Liver (tissue), 3 donors: ENCODE results near the gene E2F8.
"Not testable (repeated sequence)": the region's sequence is repeated elsewhere in the genome, so short reads cannot be mapped to it uniquely, and the experiment has no call there.

Experiments
- ATF3 ChIP-seq: IDR thresholded peaks from 2 replicates; pipeline ENCODE4 v1.6.1; 2016; ENCODE audit warnings: antibody characterized with exemption
- FOXA2 ChIP-seq: IDR thresholded peaks from 2 replicates; pipeline ENCODE4 v1.6.1; 2016; ENCODE audit warnings: antibody characterized with exemption
- GABPA ChIP-seq, 2 donors: IDR thresholded peaks in 1 of 2; conservative IDR thresholded peaks in 1 of 2; 2 replicates each; pipeline ENCODE4 v1.6.1; 2016; ENCODE audit warnings: antibody characterized with exemption in 2 of 2, mild to moderate bottlenecking in 1 of 2, moderate library complexity in 1 of 2
- MAX ChIP-seq: IDR thresholded peaks from 2 replicates; pipeline ENCODE4 v1.6.1; 2016; ENCODE audit warnings: antibody characterized with exemption
- RAD21 ChIP-seq, 2 donors: IDR thresholded peaks; 2 replicates each; pipeline ENCODE4 v1.6.1; 2016; ENCODE audit warnings: antibody characterized with exemption in 2 of 2, mild to moderate bottlenecking in 2 of 2
- SP1 ChIP-seq: IDR thresholded peaks from 2 replicates; pipeline ENCODE4 v1.6.1; 2018; ENCODE audit warnings: antibody characterized with exemption, mild to moderate bottlenecking
- TAF1 ChIP-seq: conservative IDR thresholded peaks from 2 replicates; pipeline ENCODE4 v1.6.1; 2016; ENCODE audit warnings: antibody characterized with exemption, mild to moderate bottlenecking
- YY1 ChIP-seq: IDR thresholded peaks from 2 replicates; pipeline ENCODE4 v1.6.1; 2016; ENCODE audit warnings: antibody characterized with exemption, mild to moderate bottlenecking
- ZBTB33 ChIP-seq: IDR thresholded peaks from 2 replicates; pipeline ENCODE4 v1.6.1; 2016; ENCODE audit warnings: antibody characterized with exemption
- TF ChIP-seq, protein P1 (sequence below): fragments of 150-350 bp; IDR thresholded peaks from 2 replicates; pipeline ENCODE4 v1.5.1; 2017; ENCODE audit warnings: improper control_type of control experiment, low read depth, low read length; ENCODE audit not compliant: missing input control
- TF ChIP-seq, protein P2 (sequence below): IDR thresholded peaks from 2 replicates; pipeline ENCODE4 v1.6.1; 2016; ENCODE audit warnings: antibody characterized with exemption, mild to moderate bottlenecking
- donor health status: healthy.
- donor health status: healthy.

- not testable (repeated sequence) for TF ChIP-seq YY1; ATF3; MAX; SP1; RAD21 (IDR thresholded peaks at IDR 0.05); ZBTB33; TAF1; FOXA2; GABPA (IDR thresholded peaks at IDR 0.05 in 1 of 2, conservative IDR thresholded peaks at IDR 0.05 in 1 of 2)
- TF ChIP-seq, protein P1, sequence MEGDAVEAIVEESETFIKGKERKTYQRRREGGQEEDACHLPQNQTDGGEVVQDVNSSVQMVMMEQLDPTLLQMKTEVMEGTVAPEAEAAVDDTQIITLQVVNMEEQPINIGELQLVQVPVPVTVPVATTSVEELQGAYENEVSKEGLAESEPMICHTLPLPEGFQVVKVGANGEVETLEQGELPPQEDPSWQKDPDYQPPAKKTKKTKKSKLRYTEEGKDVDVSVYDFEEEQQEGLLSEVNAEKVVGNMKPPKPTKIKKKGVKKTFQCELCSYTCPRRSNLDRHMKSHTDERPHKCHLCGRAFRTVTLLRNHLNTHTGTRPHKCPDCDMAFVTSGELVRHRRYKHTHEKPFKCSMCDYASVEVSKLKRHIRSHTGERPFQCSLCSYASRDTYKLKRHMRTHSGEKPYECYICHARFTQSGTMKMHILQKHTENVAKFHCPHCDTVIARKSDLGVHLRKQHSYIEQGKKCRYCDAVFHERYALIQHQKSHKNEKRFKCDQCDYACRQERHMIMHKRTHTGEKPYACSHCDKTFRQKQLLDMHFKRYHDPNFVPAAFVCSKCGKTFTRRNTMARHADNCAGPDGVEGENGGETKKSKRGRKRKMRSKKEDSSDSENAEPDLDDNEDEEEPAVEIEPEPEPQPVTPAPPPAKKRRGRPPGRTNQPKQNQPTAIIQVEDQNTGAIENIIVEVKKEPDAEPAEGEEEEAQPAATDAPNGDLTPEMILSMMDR, result not testable (repeated sequence)
- TF ChIP-seq, protein P2, sequence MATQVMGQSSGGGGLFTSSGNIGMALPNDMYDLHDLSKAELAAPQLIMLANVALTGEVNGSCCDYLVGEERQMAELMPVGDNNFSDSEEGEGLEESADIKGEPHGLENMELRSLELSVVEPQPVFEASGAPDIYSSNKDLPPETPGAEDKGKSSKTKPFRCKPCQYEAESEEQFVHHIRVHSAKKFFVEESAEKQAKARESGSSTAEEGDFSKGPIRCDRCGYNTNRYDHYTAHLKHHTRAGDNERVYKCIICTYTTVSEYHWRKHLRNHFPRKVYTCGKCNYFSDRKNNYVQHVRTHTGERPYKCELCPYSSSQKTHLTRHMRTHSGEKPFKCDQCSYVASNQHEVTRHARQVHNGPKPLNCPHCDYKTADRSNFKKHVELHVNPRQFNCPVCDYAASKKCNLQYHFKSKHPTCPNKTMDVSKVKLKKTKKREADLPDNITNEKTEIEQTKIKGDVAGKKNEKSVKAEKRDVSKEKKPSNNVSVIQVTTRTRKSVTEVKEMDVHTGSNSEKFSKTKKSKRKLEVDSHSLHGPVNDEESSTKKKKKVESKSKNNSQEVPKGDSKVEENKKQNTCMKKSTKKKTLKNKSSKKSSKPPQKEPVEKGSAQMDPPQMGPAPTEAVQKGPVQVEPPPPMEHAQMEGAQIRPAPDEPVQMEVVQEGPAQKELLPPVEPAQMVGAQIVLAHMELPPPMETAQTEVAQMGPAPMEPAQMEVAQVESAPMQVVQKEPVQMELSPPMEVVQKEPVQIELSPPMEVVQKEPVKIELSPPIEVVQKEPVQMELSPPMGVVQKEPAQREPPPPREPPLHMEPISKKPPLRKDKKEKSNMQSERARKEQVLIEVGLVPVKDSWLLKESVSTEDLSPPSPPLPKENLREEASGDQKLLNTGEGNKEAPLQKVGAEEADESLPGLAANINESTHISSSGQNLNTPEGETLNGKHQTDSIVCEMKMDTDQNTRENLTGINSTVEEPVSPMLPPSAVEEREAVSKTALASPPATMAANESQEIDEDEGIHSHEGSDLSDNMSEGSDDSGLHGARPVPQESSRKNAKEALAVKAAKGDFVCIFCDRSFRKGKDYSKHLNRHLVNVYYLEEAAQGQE, result not testable (repeated sequence)
These were observed 32.5 kb upstream of the E2F8 start for GRCh38 chr11:19273219-19273618.
